GM12872 (cell line): ENCODE measurements around the gene RTN3.

Experiments used
- CTCF ChIP-seq: IDR thresholded peaks from 3 replicates; pipeline ENCODE4 v1.5.1; 2011; ENCODE audit warnings: low read depth, mild to moderate bottlenecking, low read length, moderate library complexity; ENCODE audit not compliant: insufficient read depth

The RTN3 gene

DNA sequence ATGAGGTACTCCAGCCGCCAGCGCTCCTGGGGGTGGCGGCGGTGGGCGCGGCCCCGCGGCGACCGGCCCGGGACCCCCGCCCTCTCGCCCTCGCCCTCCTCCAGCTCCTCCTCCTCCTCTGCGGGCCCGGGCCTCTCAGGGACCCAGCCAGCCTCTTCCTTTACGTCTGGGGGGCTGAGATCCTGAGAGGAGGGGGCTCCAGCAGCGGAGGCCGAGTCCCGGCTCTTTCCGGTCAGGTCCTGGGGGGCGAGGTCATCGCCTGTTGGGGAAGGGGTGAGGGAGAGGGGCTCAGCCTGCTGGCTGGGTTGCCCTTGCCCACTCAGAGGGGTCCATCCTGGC is 83.0 kb downstream of the RTN3 start:
- TF ChIP-seq CTCF = no peak

DNA sequence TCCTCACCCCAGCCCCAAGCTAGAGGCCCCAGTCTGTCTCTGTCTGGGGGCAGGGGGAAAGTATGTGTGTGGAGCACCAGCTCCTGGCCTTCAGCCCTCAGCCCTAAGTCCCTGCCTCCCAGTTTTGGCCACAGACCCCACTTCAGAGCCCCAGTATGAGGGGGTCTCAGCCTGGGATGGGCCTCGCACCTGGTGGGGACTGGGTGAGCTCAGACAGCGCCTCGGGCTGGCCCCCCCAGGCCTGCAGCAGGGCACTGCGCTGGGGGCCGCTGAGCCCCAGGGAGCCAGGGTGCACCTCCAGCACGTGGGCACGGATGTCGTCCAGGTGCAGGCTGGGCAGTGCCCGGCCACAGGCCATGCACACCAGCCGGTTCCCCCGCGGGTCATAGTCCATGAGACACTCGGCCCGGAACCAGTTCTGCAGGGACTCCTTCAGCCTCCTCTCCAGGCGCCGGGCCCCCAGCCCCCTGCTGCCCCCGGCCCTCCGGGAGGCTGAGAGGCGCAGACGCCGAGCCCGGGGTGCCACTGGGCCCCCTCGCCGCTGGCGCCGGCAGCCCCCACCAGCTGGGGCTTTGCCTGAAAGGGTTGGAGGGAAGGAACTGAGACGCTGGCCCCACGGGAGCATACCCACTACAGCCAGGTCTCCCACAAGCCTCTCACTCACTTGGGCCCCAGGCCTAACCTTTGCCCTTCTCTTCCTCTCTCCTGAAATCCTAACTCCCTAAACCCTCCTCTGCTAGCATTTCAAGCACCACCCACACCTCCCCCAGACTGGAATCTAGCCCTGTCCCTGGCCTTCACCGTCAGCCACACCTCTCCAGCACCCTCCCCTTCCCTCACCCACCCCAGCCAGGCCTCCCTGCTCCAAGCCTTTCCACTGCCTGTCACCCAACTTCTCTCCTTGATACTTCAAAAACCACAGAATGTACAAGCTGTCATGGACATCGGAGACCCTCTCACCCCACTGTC is 83.7 kb downstream of the RTN3 start:
- no peak for TF ChIP-seq CTCF

- TF ChIP-seq CTCF = no peak
These were observed 84.5 kb downstream of the RTN3 start for GRCh38 chr11:63765688-63766241.

DNA sequence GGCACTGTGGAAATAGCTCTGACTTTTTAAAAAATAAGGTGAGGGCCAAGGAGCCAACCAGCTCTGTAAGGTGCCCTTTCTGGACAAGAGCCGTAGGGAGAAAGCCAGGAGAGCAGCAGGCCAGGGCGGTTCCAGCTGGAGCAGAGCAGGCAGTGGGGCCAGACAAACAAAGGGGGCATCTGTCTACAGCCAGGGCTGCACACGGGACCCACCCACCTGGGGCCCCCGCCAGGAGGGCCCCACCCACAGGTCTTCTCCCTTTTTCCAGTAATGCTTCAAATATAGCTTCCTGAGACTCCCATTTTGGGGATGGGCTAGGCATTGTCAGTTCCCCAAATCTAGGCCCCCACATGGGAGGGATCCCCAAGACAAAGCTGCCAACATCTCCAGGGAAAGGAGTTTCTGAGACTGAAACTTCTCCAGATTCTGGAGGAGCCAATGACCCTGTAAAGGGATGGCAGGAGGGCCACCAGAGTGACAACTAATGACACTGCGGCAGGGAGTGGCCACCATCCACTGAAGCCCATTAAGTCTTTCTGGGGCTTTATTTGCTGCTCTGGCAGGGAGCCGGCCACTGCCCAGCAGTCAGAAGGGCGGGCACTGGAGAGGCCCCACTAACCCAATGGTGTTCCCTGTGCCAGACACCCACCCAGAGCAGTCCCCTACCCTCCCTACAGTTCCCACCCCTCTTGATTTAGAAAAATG is 85.4 kb downstream of the RTN3 start:
- TF ChIP-seq CTCF = no peak

- TF ChIP-seq CTCF = no peak
These were observed 85.9 kb downstream of the RTN3 start for GRCh38 chr11:63767267-63767564.

DNA sequence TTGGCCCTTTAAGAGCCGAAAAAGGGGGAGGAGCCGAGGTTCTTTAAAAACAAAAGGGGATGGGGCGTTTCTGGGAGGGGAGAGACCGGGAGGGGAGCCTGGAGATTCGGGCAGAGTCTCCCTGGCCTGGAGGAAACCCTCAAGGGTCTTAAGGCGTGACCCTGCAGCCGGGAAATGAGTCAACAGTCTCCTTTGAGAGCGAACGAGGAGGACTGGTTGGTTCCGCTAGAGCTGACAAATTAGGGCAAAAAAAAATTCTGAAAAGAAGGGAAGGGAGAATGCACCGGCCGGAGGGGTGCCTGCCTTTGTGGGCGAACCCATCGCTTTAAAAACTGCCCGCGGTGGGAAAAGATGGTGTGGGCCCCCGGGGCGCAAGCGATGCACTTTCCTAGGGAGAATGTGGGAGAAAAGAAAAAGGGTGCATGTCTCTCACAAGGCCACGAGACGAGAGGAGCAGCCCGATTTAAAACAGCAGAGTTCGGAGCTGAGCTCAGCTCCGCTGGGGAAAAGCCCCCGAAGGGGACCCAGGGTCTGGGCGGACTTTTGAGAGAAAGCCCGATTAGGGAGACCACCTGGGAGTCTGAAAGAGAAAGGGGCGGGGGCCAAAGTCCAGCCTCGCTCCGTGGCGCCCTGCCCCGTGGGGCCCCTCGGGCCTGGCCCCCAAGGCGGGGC is 86.4 kb downstream of the RTN3 start:
- TF ChIP-seq CTCF = no peak; the same call in 2 of the 3 replicates
